Measurements from ENCODE around the gene SSPN. TPM values are rescaled to one million over a fixed set of nuclear protein-coding genes. Genes with fewer than 3 reads are reported as not detected.

Gene SSPN
- total and polyA plus RNA-seq, 12 donors, result 5.9 to 115 (median 83.7) TPM

DNA sequence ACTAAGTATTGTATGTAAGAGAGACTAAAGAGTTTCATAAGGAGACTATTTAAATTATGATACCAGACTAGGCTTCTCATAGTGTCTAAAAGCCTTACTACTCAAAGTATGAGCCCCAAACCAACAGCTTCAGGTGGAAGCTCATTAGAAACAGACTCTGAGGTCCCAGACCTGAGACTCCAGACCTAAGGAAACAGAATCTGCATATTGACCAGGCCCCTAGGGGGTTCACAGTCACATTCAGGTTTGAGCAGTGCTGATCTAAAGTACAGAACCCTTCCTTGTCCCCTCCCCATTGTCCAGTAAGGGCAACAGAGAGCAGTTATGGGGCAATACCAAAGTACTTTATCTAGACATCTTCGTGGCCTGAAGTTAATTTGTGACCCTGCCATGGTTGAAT lies 87.7 kb downstream of the SSPN start:
- 41 to 58% methylated on average over 1 of the region's 1 CpG for WGBS, 2 donors
- ATAC-seq (no peak), DNase-seq (no peak)
- Histone ChIP-seq H3K4me1 (peaks cover 0 to 29% (median 13%) of the 10 kb centered on the region in 9 donors), H3K9me3 (no peaks in the 10 kb centered on the region), H3K36me3 (no peaks in the 10 kb centered on the region), H3K27me3 (no peaks in the 10 kb centered on the region), H3K27ac (no peak overlapping the region), H3K4me3 (no peak overlapping the region)
- TF ChIP-seq, protein P1, sequence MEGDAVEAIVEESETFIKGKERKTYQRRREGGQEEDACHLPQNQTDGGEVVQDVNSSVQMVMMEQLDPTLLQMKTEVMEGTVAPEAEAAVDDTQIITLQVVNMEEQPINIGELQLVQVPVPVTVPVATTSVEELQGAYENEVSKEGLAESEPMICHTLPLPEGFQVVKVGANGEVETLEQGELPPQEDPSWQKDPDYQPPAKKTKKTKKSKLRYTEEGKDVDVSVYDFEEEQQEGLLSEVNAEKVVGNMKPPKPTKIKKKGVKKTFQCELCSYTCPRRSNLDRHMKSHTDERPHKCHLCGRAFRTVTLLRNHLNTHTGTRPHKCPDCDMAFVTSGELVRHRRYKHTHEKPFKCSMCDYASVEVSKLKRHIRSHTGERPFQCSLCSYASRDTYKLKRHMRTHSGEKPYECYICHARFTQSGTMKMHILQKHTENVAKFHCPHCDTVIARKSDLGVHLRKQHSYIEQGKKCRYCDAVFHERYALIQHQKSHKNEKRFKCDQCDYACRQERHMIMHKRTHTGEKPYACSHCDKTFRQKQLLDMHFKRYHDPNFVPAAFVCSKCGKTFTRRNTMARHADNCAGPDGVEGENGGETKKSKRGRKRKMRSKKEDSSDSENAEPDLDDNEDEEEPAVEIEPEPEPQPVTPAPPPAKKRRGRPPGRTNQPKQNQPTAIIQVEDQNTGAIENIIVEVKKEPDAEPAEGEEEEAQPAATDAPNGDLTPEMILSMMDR (IDR thresholded peaks at IDR 0.05), result no peak
- intact Hi-C loops (cut with DNase I), result no loop called here

DNA sequence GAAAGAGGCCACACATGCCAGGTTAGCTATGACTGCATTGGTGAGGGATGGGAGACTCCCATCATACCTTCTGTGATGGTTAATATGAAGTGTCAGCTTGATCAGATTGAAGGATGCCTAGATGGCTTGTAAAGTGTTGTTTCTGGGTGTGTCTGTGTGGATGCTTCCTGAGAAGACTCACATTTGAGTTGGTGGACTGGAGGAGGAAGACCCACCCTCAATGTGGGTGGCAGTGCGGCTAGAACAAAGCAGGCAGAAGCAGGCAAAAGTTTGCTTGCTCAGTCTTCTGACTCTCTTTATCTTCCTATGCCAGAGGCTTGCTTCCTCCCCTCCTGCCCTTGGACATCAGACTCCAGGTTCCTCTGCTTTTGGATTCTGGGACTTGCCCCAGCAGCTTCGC lies 88.2 kb downstream of the SSPN start:
- Histone ChIP-seq H3K4me1 (peaks cover 0 to 29% (median 16%) of the 10 kb centered on the region in 9 donors), H3K27ac (no peak overlapping the region), H3K36me3 (no peaks in the 10 kb centered on the region), H3K4me3 (no peak overlapping the region), H3K9me3 (no peaks in the 10 kb centered on the region), H3K27me3 (no peaks in the 10 kb centered on the region)
- WGBS, 2 donors, result 77 to 85% methylated on average over 2 of the region's 2 CpGs
- no peak for ATAC-seq
- no peak for DNase-seq
- intact Hi-C loops (cut with DNase I), result no loop called here
- TF ChIP-seq, protein P1 (IDR thresholded peaks at IDR 0.05), result no peak

DNA sequence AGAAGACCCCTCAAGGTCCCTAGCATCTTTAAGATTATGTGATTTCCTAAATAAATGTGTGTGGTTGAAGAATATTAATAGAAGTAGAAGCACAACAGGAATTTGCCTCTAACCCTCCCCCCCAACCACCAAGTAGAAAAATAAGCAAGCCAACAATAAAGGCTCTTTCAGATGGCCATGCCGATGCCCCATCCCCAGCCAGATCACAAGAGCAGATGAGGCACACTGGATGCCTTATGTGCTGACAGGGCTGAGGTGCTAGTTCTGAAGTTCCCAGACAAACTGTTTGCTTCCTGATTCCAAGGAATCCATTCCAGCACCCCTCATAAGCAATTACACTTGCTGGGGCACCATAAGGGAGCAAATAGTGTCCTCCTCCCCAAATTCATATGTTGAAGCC lies 90.0 kb downstream of the SSPN start:
- no peak overlapping the region for H3K27ac ChIP-seq
- intact Hi-C loops (cut with DNase I), result no loop called here
- no peaks in the 10 kb centered on the region for H3K36me3 ChIP-seq
- TF ChIP-seq, protein P1 (IDR thresholded peaks at IDR 0.05), result no peak
- no peak overlapping the region for H3K4me3 ChIP-seq
- 90 to 91% methylated on average over 1 of the region's 1 CpG for WGBS, 2 donors
- H3K27me3 ChIP-seq, result no peaks in the 10 kb centered on the region
- peaks cover 0 to 31% (median 16%) of the 10 kb centered on the region in 9 donors for H3K4me1 ChIP-seq
- DNase-seq (no peak), ATAC-seq (no peak)
- H3K9me3 ChIP-seq, result no peaks in the 10 kb centered on the region

DNA sequence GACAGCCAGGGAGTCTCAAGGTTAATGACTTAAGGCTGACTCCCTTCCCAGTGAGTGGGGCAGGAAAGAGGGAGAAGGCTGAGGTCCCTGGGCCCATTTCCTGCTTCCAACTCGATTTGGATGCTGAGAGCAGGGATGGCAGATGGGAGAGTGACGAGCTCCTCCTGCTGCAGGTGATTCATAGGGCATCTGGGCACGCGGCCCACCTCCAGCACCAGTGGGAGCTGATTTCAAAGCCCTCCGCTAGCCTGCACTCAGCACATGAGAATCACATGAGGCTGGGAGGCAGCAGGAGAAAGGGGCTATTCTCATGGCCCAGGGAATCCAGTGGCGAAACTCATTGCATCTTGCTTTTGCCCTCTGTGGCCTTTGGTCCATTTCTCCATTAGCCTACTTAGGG lies 90.8 kb downstream of the SSPN start:
- H3K27me3 ChIP-seq, result no peaks in the 10 kb centered on the region
- no peaks in the 10 kb centered on the region for H3K36me3 ChIP-seq
- DNase-seq, result no peak
- ATAC-seq, result no peak
- intact Hi-C loops (cut with DNase I), result no loop called here
- no peak overlapping the region for H3K4me3 ChIP-seq
- H3K27ac ChIP-seq, result no peak overlapping the region
- H3K9me3 ChIP-seq, result no peaks in the 10 kb centered on the region
- H3K4me1 ChIP-seq, result peaks cover 0 to 28% (median 11%) of the 10 kb centered on the region in 9 donors
- 85 to 88% methylated on average over 6 of the region's 6 CpGs for WGBS, 2 donors
- TF ChIP-seq, protein P1 (IDR thresholded peaks at IDR 0.05), result no peak
